HepG2 (cell line): ENCODE data around the gene CEBPE. TPM values are rescaled to one million over a fixed set of nuclear protein-coding genes. Genes with fewer than 3 reads are reported as not detected.
A peak's percentile ranks its signal among the peaks of the same experiment; 100 is the strongest.

Experiments
- ATM ChIP-seq: fragments of 450-650 bp; IDR thresholded peaks from 2 replicates; pipeline ENCODE4 v1.7.1; 2017; ENCODE audit warnings: mild to moderate bottlenecking, borderline replicate concordance
- BORCS8-MEF2B ChIP-seq: sonication (generic); formaldehyde crosslinking; IDR thresholded peaks from 2 replicates; pipeline ENCODE4 v1.8.0; 2022; ENCODE audit warnings: mild to moderate bottlenecking, missing genetic modification reagents
- BRD4 ChIP-seq: sonication (generic); formaldehyde crosslinking; IDR thresholded peaks from 2 replicates; pipeline ENCODE4 v1.4.0; 2020; ENCODE audit warnings: missing genetic modification reagents
- CSRNP1 ChIP-seq: sonication (generic); formaldehyde crosslinking; IDR thresholded peaks from 2 replicates; pipeline ENCODE4 v1.8.1; 2023; ENCODE audit warnings: mild to moderate bottlenecking, missing genetic modification reagents
- IKZF4 ChIP-seq: sonication (generic); formaldehyde crosslinking; IDR thresholded peaks from 2 replicates; pipeline ENCODE4 v1.5.1; 2020; ENCODE audit warnings: borderline replicate concordance, mild to moderate bottlenecking, low read depth, missing genetic modification reagents; ENCODE audit errors: not compliant biosample characterization
- POLR2A ChIP-seq, 2 experiments: IDR thresholded peaks; 2 replicates each; pipeline ENCODE4 v1.6.1; 2011; ENCODE audit warnings: low read depth in 2 of 2, low read length in 2 of 2, mild to moderate bottlenecking in 1 of 2, moderate library complexity in 1 of 2; ENCODE audit not compliant: insufficient read depth in 1 of 2
- RARA ChIP-seq: IDR thresholded peaks from 2 replicates; pipeline ENCODE4 v1.6.1; 2016; ENCODE audit warnings: missing genetic modification reagents, missing compliant biosample characterization
- TCF7L2 ChIP-seq: IDR thresholded peaks from 2 replicates; pipeline ENCODE4 v1.6.1; 2011; ENCODE audit warnings: mild to moderate bottlenecking, low read depth, low read length, moderate library complexity
- TP53 ChIP-seq: sonication (generic); formaldehyde crosslinking; conservative IDR thresholded peaks from 2 replicates; pipeline ENCODE4 v1.4.0; 2020; ENCODE audit warnings: missing genetic modification reagents
- ZNF512B ChIP-seq: sonication (generic); formaldehyde crosslinking; IDR thresholded peaks from 2 replicates; pipeline ENCODE4 v1.5.1; 2020; ENCODE audit warnings: missing genetic modification reagents, mild to moderate bottlenecking, borderline replicate concordance
- ZNF766 ChIP-seq: sonication (generic); formaldehyde crosslinking; IDR thresholded peaks from 2 replicates; pipeline ENCODE4 v1.5.0; 2020; ENCODE audit warnings: missing genetic modification reagents, borderline replicate concordance
- ZNF788 ChIP-seq: sonication (generic); formaldehyde crosslinking; IDR thresholded peaks from 2 replicates; pipeline ENCODE4 v1.5.0; 2020; ENCODE audit warnings: mild to moderate bottlenecking, missing genetic modification reagents, borderline replicate concordance
- polyA plus RNA-seq, 8 experiments: library from polyadenylated mRNA; depleted of rRNA in 3 of 8; stranded (reverse) in 7 of 8; unstranded in 1 of 8; fragments of >200 nt; fragmentation: Illumina TruSeq in 4 of 8; extraction: Trizol in 4 of 8; gene quantifications; 2 replicates each; pipeline versions ENCODE4 v1.2.1 to v1.2.3, GENCODE V29; 2011 to 2016; ENCODE audit warnings: low read depth in 4 of 8, missing spikeins in 1 of 8, mixed read lengths in 1 of 8; ENCODE audit not compliant: insufficient read depth in 1 of 8
- total RNA-seq, 5 experiments: library from RNA; depleted of rRNA; stranded (reverse); fragments of >200 nt; fragmentation: Illumina TruSeq; extraction: Trizol; gene quantifications; 2 replicates each; pipeline ENCODE4 v1.2.3, GENCODE V29; 2016; ENCODE audit warnings: low read depth in 1 of 5

CEBPE gene
- total and polyA plus RNA-seq, 2 of the 13 experiments (the other 11 are each of a cell fraction or from before 2014, with no cell fraction given) = 0.09 to 0.11 TPM

GRCh38 chr14:23069413-23069806 lies 49.6 kb downstream of the CEBPE start (continued):
- no peak for TF ChIP-seq ZNF512B (CRISPR knock-in tag)
- no peak for TF ChIP-seq ZNF766 (CRISPR knock-in tag)
- TF ChIP-seq RARA = no peak
- no peak for TF ChIP-seq ZNF788 (CRISPR knock-in tag)
- no peak for TF ChIP-seq ATM
- 0 out of 2 replicates have a peak, but pooled peaks have one; percentile 20 for TF ChIP-seq BRD4 (CRISPR knock-in tag)
- no peak for TF ChIP-seq TCF7L2
- TF ChIP-seq BORCS8-MEF2B (CRISPR knock-in tag) = no peak
- TF ChIP-seq CSRNP1 (CRISPR knock-in tag) = no peak
- peak; percentile 75 for TF ChIP-seq IKZF4
- TF ChIP-seq POLR2A (IDR thresholded peaks at IDR 0.05; ENCODE audit: insufficient read depth in 1 of 2, low read depth in 2 of 2, low read length in 2 of 2) = peak in 1 of 2 experiments; percentile 3; a peak in 1 of 4 replicates
- TF ChIP-seq TP53 (CRISPR knock-in tag) = no peak
- TF ChIP-seq, all 625 proteins: peak for 13
